HPDE6-E6E7 (cell line): ENCODE data around the gene INHBA.

ENCODE experiments used
- DNase-seq: peaks from one replicate; pipeline ENCODE4 v3.0.0; 2011; ENCODE audit warnings: missing footprints; ENCODE audit errors: extremely low spot score

INHBA gene

DNA sequence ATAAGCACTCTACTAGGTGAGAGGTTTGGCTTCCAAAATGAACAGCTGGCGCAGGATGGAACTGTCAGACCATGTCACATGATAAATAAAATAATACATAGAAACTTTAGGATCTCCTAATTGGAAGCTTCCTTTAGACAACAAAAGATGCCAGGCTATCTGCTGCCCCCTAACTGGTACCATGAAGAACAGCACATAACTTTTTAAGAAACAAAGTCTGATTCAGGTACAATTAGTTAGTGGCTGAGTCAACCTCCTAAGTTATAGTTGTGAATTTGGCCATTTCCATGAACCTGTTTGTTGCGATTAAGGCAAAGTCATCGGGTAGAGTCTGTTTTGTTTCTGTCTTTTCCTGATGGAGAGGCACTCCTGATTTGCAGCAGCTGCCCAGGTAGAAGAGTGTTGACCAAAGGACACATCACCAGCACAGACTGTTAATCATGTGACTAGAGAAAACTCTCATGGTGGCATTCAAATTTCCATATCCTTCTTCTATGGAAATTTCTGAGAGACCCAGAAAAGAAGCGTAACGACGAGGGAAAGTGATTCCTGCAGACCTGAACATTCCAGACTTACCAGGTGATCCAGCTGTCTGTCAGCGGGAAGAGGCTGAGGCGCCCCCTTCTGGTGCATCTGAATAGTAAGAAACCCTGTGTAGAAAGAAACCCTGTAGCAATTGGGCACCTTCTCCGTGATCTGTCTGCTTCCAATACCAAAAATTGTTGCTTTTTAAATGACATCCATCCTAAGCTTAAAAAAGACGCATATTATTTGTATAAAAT lies 8.6 kb upstream of the INHBA start:
- DNase-seq, result peak; percentile 42

DNA sequence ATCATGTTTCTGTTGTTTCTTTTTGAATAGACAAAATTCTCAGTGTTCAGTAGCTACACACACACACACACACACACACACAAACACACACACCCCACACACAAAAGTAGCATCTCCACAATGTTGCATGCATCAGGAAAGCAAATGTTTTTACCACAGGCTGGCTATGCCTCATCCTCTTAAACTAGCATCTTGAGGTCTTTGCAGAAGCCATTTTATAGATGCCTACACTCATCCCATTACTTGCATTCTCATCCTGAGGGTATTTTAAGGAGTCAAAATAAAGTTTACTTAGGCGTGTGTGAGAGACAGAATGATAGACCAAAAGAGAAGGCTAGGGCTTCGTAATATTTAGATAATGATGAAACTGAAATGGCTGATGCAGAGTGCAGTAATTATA lies 7.9 kb upstream of the INHBA start:
- no peak for DNase-seq

GRCh38 chr7:41709621-41710020 lies 6.7 kb upstream of the INHBA start:
- DNase-seq, result no peak

- no peak for DNase-seq
These were observed 5.9 kb upstream of the INHBA start for GRCh38 chr7:41708581-41709358.

- no peak for DNase-seq
These were observed 3.5 kb upstream of the INHBA start for GRCh38 chr7:41706228-41706930.

DNA sequence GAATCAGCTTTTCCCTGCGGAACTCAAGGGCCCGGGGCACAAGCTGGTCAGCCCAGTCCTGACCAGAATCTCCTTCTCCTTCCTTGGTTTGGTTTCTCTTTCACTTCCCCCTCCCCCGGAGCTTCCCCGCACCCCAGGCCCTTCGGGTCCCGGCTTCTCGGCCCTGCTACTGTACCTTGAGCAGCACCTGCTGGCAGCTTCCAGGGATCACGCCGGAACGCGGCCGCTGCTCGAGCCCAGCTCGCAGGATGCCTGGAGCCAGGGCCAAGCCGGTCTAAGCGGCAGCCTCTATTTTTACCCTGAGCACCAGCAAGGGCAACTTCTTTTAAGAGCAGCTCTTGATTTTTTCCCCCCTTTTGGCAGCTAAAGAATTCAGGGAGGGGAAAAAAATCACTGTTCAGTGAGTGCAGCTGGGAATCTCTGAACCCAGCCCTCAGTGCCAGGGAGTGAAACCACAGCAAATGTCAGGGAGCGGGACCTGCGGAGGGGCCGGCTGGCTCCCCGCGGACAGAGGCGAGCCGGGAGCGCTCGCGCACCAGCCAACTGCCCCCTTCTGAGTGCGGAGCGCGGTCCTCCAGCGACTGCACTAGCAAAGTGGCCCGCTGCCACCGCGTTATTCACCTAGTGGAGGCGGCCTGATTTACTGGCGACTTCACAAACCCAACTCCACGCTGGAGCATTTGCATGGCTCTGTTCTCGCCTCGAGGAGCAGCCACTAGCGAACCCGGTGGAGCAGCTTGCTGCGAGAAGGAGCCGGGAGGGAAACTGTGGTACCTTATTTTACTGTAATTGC lies 2.4 kb upstream of the INHBA start:
- peak; percentile 92 for DNase-seq

DNA sequence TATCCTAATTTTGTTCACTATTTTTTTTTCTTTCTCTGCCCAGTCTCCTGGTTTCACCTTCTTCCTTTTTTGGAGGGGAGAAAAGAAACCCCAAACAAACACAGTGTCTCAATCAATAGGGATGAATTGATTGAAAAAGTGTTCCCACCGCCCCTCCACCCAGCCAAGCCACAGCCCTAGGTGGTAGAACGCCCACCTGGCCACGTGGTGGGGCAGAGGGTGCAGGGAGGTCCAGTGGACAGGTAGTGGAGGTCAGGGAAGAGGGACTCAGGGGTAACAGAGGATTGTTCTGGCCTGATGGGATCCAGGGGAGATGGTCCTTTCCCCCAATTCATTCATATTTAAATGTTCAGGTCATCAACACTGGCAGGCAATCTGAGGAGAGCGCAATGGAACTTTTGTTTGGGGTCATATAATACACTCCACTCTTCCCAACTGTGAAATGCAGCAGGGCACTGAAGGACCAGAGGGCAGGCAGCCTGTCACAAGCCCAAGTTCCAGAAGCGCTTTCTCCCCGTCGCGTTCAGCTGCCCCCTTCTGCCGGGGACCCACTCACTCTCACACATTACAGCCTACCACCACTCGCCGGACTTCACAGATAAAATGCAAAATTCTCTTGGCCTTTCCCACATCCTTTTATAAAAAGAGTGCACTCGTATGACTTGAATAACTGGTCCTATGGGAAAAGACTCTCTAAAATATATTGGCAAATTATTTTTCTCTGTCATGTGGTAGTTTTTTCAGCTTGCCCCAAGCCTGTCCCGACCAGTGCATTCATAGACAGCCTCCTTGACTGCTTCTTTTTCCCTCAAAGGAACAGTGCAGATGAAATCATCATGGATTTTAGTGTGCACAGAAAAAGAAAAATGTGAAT lies 1.6 kb downstream of the INHBA start:
- DNase-seq, result no peak

- no peak for DNase-seq
These were observed 2.8 kb downstream of the INHBA start for GRCh38 chr7:41700044-41700471.

- DNase-seq, result no peak
These were observed 3.4 kb downstream of the INHBA start for GRCh38 chr7:41699516-41699915.

- peak; percentile 42 for DNase-seq
These were observed 4.2 kb downstream of the INHBA start for GRCh38 chr7:41698726-41699125.

GRCh38 chr7:41698114-41698513 lies 4.8 kb downstream of the INHBA start:
- DNase-seq, result no peak

- peak; percentile 38 for DNase-seq
These were observed 6.5 kb downstream of the INHBA start for GRCh38 chr7:41696323-41696916.

DNA sequence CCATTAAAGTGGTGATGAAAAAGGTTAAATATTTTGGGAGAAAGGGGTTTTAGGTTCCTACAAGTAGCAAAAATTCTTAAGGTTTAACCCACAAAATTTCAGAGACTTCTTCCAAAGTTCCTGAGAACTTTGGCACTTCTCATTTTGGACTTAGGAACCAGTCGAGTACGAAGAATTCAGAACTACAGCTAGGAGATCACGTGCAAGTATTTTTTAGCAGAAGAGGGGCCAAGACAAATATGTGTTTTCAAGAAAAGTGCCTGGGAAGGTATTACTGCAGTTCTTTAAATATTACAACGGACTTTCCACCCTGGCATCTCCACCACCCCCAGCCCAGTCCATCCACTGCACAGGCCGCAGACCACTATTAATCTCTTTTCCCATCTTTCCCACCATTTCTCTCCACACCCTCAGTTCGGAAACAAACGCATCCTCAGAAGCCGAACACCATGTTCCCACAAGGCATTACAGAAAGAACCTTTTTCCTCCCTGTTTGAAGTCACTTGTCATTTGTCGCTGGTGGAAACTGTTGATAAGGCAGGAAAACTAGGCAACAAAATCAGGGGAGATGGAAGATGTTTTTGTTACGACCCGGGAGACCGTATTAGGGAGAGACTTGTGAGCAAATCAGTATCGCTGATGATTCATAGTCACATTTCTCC lies 7.1 kb downstream of the INHBA start:
- no peak for DNase-seq

GRCh38 chr7:41694495-41694894 lies 8.4 kb downstream of the INHBA start:
- DNase-seq, result no peak

GRCh38 chr7:41693150-41693997 lies 9.5 kb downstream of the INHBA start:
- no peak for DNase-seq

DNA sequence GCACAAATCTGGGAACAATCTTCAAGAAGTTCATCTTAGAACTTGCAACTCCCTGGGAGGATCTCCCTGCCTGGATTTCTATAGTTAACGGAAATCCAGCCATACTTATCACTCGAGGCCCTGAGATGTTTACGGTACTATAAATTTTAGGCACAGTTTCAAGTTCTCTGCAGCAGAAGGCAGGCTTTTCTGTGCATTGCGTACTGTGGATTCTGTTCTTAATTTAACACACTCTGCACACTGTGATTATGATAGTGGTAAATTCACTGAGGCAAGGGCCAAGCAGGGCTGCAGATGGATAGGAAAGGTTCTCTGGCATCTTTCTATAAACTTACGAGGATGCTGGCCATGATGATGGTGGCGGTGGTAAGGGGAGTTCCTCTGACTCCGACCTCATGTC lies 10.6 kb downstream of the INHBA start:
- no peak for DNase-seq

GRCh38 chr7:41691286-41692190 lies 11.4 kb downstream of the INHBA start:
- no peak for DNase-seq

DNA sequence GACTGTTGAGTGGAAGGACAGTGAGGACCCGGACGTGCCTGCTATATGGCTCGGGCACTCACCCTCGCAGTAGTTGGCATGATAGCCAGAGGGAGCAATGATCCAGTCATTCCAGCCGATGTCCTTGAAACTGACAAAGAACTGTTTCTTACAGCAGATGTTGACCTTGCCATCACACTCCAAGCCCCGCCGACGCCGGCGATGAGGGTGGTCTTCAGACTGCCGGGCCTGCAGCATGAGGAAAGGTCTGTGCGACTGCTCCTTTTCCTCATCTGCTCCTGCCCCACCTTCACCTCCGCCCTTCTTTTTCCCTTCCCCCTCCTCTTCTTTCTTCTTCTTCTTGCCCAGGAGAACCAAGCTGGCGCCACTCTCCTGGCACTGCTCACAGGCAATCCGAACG lies 13.1 kb downstream of the INHBA start:
- no peak for DNase-seq
